Endodermal cell (in vitro differentiated cells): ENCODE measurements around the gene MIF. TPM values are rescaled to one million over a fixed set of nuclear protein-coding genes. Genes with fewer than 3 reads are reported as not detected.

Experiments used
- DNase-seq: peaks from one replicate; pipeline ENCODE4 v3.0.0-alpha.2; 2017
- H3K27ac ChIP-seq: 2 replicates; pipeline ENCODE4 v1.5.1; 2013; ENCODE audit warnings: mild to moderate bottlenecking, low read depth, low read length, moderate library complexity
- H3K27me3 ChIP-seq: 2 replicates; pipeline ENCODE4 v1.6.1; 2013; ENCODE audit warnings: mild to moderate bottlenecking, low read length, moderate library complexity; ENCODE audit not compliant: insufficient read depth, control insufficient read depth, poor library complexity, severe bottlenecking
- H3K36me3 ChIP-seq: 2 replicates; pipeline ENCODE4 v1.7.0; 2013; ENCODE audit warnings: mild to moderate bottlenecking, low read length, moderate library complexity; ENCODE audit not compliant: control insufficient read depth, insufficient read depth
- H3K4me1 ChIP-seq: one replicate; pipeline ENCODE4 v1.7.0; 2013; ENCODE audit warnings: low read length; ENCODE audit not compliant: control insufficient read depth, insufficient read depth
- H3K4me3 ChIP-seq: 2 replicates; pipeline ENCODE4 v1.5.1; 2013; ENCODE audit warnings: mild to moderate bottlenecking, low read length, moderate library complexity
- H3K9ac ChIP-seq: 2 replicates; pipeline ENCODE4 v1.6.1; 2013; ENCODE audit warnings: mild to moderate bottlenecking, low read length, moderate library complexity; ENCODE audit not compliant: poor library complexity, severe bottlenecking; ENCODE audit errors: extremely low read depth
- H3K9me3 ChIP-seq: 2 replicates; pipeline ENCODE4 v1.6.1; 2013; ENCODE audit warnings: mild to moderate bottlenecking, low read length, moderate library complexity; ENCODE audit not compliant: control insufficient read depth
- H3K27ac Mint-ChIP-seq: 2 replicates; pipeline ENCODE4 v1.8.0; 2020; ENCODE audit warnings: mixed read lengths
- H3K27me3 Mint-ChIP-seq: 2 replicates; pipeline ENCODE4 v1.8.0; 2021; ENCODE audit warnings: mild to moderate bottlenecking, mixed read lengths; ENCODE audit not compliant: insufficient read depth
- H3K36me3 Mint-ChIP-seq: 2 replicates; pipeline ENCODE4 v1.8.0; 2020; ENCODE audit warnings: low read depth, mixed read lengths
- H3K4me1 Mint-ChIP-seq: 2 replicates; pipeline ENCODE4 v1.8.0; 2020; ENCODE audit warnings: mixed read lengths
- H3K4me3 Mint-ChIP-seq: 2 replicates; pipeline ENCODE4 v1.8.0; 2020; ENCODE audit warnings: mild to moderate bottlenecking, moderate library complexity, mixed read lengths
- H3K9me3 Mint-ChIP-seq: 2 replicates; pipeline ENCODE4 v1.8.0; 2020; ENCODE audit warnings: mild to moderate bottlenecking, mixed read lengths
- WGBS, 2 experiments: methylation state at CpG; one replicate each; pipeline versions ENCODE4 v1.1.5 to v1.1.7; 2013; ENCODE audit warnings: missing lambda C conversion rate in 2 of 2, mixed read lengths in 1 of 2; ENCODE audit not compliant: insufficient coverage in 1 of 2, insufficient read length in 1 of 2; 5-methylcytosine and 5-hydroxymethylcytosine counted together
- total RNA-seq, 2 donors: library from RNA; stranded (reverse); fragmentation: NEBNext Ultra II Directional in 1 of 2; extraction: Animal tissue kit (Norgen Biotek cat#: 25700) in 1 of 2; gene quantifications; 2 replicates in 1 of 2; 3 replicates in 1 of 2; pipeline ENCODE4 v1.2.1, GENCODE V29; 2021
- TF ChIP-seq, protein P1 (sequence below): fragments of 200-600 bp; sonication (generic); conservative IDR thresholded peaks from 2 replicates; pipeline ENCODE4 v1.5.0; 2021; ENCODE audit warnings: antibody characterized with exemption, mild to moderate bottlenecking

MIF gene
- total RNA-seq, 2 donors from 2014 or later = 722 to 753 TPM

DNA sequence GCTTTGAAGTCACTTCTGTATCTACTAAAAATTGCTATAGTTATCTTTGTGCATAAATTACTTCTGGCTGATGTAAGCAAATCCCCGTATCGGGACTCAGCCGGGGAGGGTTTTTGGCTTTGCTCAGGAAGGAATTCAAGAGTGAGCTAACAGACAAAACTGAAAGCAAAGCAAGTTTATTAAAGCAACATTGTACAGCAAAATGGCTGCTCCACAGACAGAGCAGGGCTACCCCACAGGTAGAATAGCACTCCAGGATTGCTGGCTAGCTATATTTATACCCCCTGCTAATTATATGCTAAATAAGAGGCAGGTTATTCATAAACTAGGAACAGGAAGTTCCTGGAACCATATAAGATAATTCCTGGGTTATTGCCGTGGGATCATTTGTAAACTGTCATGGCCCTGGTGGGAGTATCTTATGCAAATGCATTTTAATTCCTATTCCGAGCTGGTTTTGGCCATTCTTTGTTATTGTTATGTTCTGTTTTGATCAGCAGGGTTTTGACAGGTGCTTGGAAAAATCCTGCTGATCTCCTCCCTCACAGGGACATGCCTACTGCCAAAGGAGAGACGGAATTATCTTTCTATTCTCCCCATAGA lies 15.2 kb downstream of the MIF start:
- H3K27me3 ChIP-seq = no peaks in the 10 kb centered on the region
- H3K36me3 Mint-ChIP-seq = peaks cover 15% of the 10 kb centered on the region
- H3K9me3 Mint-ChIP-seq = peaks cover 5% of the 10 kb centered on the region
- H3K4me1 ChIP-seq = no peaks in the 10 kb centered on the region
- peak; percentile 19 for DNase-seq
- H3K27ac Mint-ChIP-seq = no peak overlapping the region
- H3K36me3 ChIP-seq = no peaks in the 10 kb centered on the region
- H3K9me3 ChIP-seq = peaks cover 10% of the 10 kb centered on the region
- H3K4me1 Mint-ChIP-seq = peaks cover 13% of the 10 kb centered on the region
- no peak overlapping the region for H3K4me3 Mint-ChIP-seq
- H3K27me3 Mint-ChIP-seq = no peaks in the 10 kb centered on the region
- no peak overlapping the region for H3K27ac ChIP-seq
- TF ChIP-seq, protein P1, sequence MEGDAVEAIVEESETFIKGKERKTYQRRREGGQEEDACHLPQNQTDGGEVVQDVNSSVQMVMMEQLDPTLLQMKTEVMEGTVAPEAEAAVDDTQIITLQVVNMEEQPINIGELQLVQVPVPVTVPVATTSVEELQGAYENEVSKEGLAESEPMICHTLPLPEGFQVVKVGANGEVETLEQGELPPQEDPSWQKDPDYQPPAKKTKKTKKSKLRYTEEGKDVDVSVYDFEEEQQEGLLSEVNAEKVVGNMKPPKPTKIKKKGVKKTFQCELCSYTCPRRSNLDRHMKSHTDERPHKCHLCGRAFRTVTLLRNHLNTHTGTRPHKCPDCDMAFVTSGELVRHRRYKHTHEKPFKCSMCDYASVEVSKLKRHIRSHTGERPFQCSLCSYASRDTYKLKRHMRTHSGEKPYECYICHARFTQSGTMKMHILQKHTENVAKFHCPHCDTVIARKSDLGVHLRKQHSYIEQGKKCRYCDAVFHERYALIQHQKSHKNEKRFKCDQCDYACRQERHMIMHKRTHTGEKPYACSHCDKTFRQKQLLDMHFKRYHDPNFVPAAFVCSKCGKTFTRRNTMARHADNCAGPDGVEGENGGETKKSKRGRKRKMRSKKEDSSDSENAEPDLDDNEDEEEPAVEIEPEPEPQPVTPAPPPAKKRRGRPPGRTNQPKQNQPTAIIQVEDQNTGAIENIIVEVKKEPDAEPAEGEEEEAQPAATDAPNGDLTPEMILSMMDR = no peak
- 89 to 92% methylated on average over 4 to 6 of the region's 6 CpGs for WGBS, 2 experiments
- no peak overlapping the region for H3K9ac ChIP-seq
- no peak overlapping the region for H3K4me3 ChIP-seq

DNA sequence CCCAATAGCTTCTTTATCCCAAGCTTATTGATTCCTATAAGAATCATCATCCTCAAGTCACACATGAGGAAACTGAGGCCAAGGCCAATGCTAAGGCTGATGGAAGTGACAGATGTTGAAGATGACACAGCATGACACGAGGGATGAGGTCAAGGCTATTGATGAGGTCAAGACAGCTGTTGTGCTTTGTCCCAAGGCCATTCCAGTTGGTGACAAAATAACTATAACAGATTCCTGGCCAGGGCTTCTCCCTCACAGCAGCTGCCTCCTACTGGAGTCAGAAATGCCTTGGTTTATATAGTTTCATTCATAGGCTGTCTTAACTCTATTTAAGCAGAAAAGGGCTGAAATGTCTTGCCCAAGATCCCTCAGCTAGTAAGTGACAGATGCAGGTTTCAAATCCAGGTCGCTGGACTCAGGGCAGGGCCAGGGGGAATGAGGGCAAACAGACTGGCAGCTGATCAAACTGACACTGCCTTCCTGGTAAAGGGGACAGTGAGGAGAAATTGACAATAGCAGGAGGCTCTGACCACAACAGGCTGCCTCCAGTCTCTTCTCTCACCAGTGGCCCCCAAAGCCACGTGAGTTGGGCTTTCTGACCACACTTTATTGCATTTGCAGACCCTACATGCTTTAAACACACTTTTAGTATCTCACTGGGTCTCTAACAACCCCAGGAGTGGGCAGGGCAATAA lies 16.5 kb downstream of the MIF start:
- H3K36me3 Mint-ChIP-seq = peaks cover 15% of the 10 kb centered on the region
- Histone ChIP-seq H3K9me3 (peaks cover 10% of the 10 kb centered on the region), H3K4me3 (no peak overlapping the region), H3K9ac (no peak overlapping the region), H3K4me1 (no peaks in the 10 kb centered on the region), H3K27ac (no peak overlapping the region), H3K27me3 (no peaks in the 10 kb centered on the region), H3K36me3 (no peaks in the 10 kb centered on the region)
- no peak overlapping the region for H3K27ac Mint-ChIP-seq
- H3K9me3 Mint-ChIP-seq = peaks cover 5% of the 10 kb centered on the region
- peak; percentile 13 for DNase-seq
- TF ChIP-seq, protein P1 = no peak
- WGBS, 2 experiments = 93 to 96% methylated on average over 2 to 3 of the region's 3 CpGs
- H3K4me1 Mint-ChIP-seq = peaks cover 13% of the 10 kb centered on the region
- no peak overlapping the region for H3K4me3 Mint-ChIP-seq
- H3K27me3 Mint-ChIP-seq = no peaks in the 10 kb centered on the region

DNA sequence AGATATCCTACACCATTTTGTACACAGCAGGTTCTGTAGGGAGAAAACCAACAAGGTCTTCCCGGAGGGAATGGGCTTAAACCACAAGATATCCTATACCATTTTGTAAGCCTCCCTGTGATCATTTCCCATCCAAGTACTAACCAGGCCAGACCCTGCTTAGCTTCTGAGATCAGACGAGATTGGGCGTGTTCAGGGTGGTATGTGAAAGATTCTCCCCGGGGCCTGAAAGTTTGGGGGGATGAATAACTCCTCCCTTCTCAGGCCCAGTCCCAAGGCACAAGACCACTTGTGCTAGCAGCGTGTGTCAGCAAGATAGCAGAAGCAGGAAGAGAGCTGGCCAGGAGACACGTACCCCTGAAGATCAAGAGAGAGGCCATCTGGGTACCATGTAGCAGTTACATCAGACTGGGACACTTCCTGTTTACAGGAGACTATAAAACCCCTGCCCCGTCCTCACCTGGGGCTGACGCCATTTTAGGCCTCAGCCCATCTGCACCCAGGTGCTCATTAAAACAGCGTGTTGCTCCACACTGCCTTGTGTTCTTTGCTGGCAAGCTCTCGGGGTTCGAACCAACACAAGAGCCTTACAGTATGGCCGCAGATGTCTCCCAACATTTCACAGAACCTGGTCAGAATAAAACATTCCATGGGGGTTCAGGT lies 17.3 kb downstream of the MIF start:
- Mint-ChIP-seq H3K4me3 (no peak overlapping the region), H3K4me1 (peaks cover 13% of the 10 kb centered on the region), H3K27me3 (no peaks in the 10 kb centered on the region), H3K27ac (no peak overlapping the region), H3K36me3 (peaks cover 15% of the 10 kb centered on the region), H3K9me3 (peaks cover 5% of the 10 kb centered on the region)
- WGBS, 2 experiments = 91 to 96% methylated on average over 7 to 12 of the region's 12 CpGs
- H3K27ac ChIP-seq = no peak overlapping the region
- TF ChIP-seq, protein P1 = no peak
- peak; percentile 38 for DNase-seq
- H3K4me3 ChIP-seq = no peak overlapping the region
- H3K27me3 ChIP-seq = no peaks in the 10 kb centered on the region
- no peaks in the 10 kb centered on the region for H3K4me1 ChIP-seq
- no peak overlapping the region for H3K9ac ChIP-seq
- H3K36me3 ChIP-seq = no peaks in the 10 kb centered on the region
- H3K9me3 ChIP-seq = peaks cover 10% of the 10 kb centered on the region
